ENCODE measurements around the gene PDE5A. TPM values are rescaled to one million over a fixed set of nuclear protein-coding genes. Genes with fewer than 3 reads are reported as not detected.
"Not testable (repeated sequence)": the region's sequence is repeated elsewhere in the genome, so short reads cannot be mapped to it uniquely, and the experiment has no call there.

The PDE5A gene
- total and polyA plus RNA-seq, 2 experiments from 2014 or later = 8.0 to 13.8 TPM

- no peak for DNase-seq
- Histone ChIP-seq H3K36me3 (ENCODE audit: low read depth) (no peaks in the 10 kb centered on the region), H4K20me1 (ENCODE audit: insufficient read depth) (no peaks in the 10 kb centered on the region), H3K79me2 (ENCODE audit: insufficient read depth) (no peaks in the 10 kb centered on the region), H3F3A (ENCODE audit: insufficient read depth) (no peaks in the 10 kb centered on the region), H3K4me1 (ENCODE audit: insufficient read depth) (peaks cover 15% of the 10 kb centered on the region), H3K9me3 (ENCODE audit: low read depth) (no peaks in the 10 kb centered on the region), H3K9me2 (ENCODE audit: insufficient read depth) (no peaks in the 10 kb centered on the region), H3K4me3 (no peak overlapping the region), H3K27ac (no peak overlapping the region), H3K9ac (no peak overlapping the region), H2AFZ (peak overlapping the region; percentile 55; the same call in 1 of the 2 replicates), H3K4me2 (ENCODE audit: unreplicated experiment) (no peak overlapping the region), H3K27me3 (replicated peaks; ENCODE audit: insufficient read depth) (no peaks in the 10 kb centered on the region)
- in situ Hi-C loops (cut with MboI) = no loop called here
- 52 to 63% methylated on average over 3 of the region's 3 CpGs for WGBS, 2 experiments (ENCODE audit: low coverage in 1 of 2, low lambda C conversion rate in 2 of 2, missing lambda C conversion rate in 2 of 2)
- TF ChIP-seq EZH2 (IDR thresholded peaks at IDR 0.05; ENCODE audit: insufficient read depth, poor library complexity, severe bottlenecking) = no peak
- no peak for TF ChIP-seq EZH2phosphoT487 (IDR thresholded peaks at IDR 0.05; ENCODE audit: insufficient read depth, low read depth)
Observed at GRCh38 chr4:119664168-119664907, 35.7 kb upstream of the PDE5A start.

GRCh38 chr4:119663160-119663788 is 34.7 kb upstream of the PDE5A start:
- 16 to 35% methylated on average over 1 of the region's 1 CpG for WGBS, 2 experiments (ENCODE audit: low coverage in 1 of 2, low lambda C conversion rate in 2 of 2, missing lambda C conversion rate in 2 of 2)
- Histone ChIP-seq H3K4me1 (ENCODE audit: insufficient read depth) (peaks cover 17% of the 10 kb centered on the region), H3K9ac (no peak overlapping the region), H2AFZ (peak overlapping the region; percentile 55), H3F3A (ENCODE audit: insufficient read depth) (no peaks in the 10 kb centered on the region), H3K4me2 (ENCODE audit: unreplicated experiment) (peak overlapping the region; percentile 16), H4K20me1 (ENCODE audit: insufficient read depth) (no peaks in the 10 kb centered on the region), H3K4me3 (peak overlapping the region; percentile 20; the same call in 1 of the 2 replicates), H3K9me3 (ENCODE audit: low read depth) (no peaks in the 10 kb centered on the region), H3K27me3 (replicated peaks; ENCODE audit: insufficient read depth) (no peaks in the 10 kb centered on the region), H3K36me3 (ENCODE audit: low read depth) (no peaks in the 10 kb centered on the region), H3K27ac (no peak overlapping the region), H3K79me2 (ENCODE audit: insufficient read depth) (no peaks in the 10 kb centered on the region), H3K9me2 (ENCODE audit: insufficient read depth) (no peaks in the 10 kb centered on the region)
- no peak for DNase-seq
- in situ Hi-C loops (cut with MboI) = no loop called here
- no peak for TF ChIP-seq EZH2 (IDR thresholded peaks at IDR 0.05; ENCODE audit: insufficient read depth, poor library complexity, severe bottlenecking)
- no peak for TF ChIP-seq EZH2phosphoT487 (IDR thresholded peaks at IDR 0.05; ENCODE audit: insufficient read depth, low read depth)

- WGBS, 2 experiments (ENCODE audit: low coverage in 1 of 2, low lambda C conversion rate in 2 of 2, missing lambda C conversion rate in 2 of 2) = 45 to 48% methylated on average over 2 of the region's 2 CpGs
- H3K4me2 ChIP-seq (ENCODE audit: unreplicated experiment); H4K20me1 ChIP-seq (ENCODE audit: insufficient read depth); DNase-seq; H3K9me2 ChIP-seq (ENCODE audit: insufficient read depth); in situ Hi-C loops (cut with MboI); H3K27me3 ChIP-seq (replicated peaks; ENCODE audit: insufficient read depth); H3K27ac ChIP-seq; H3K9ac ChIP-seq; H3K79me2 ChIP-seq (ENCODE audit: insufficient read depth); H3K9me3 ChIP-seq (ENCODE audit: low read depth); H2AFZ ChIP-seq; H3K4me3 ChIP-seq; H3F3A ChIP-seq (ENCODE audit: insufficient read depth); H3K36me3 ChIP-seq (ENCODE audit: low read depth): not testable (repeated sequence)
- H3K4me1 ChIP-seq (ENCODE audit: insufficient read depth) = peaks cover 19% of the 10 kb centered on the region
Observed at GRCh38 chr4:119662612-119663011, 34.0 kb upstream of the PDE5A start.

- H3K4me2 ChIP-seq (ENCODE audit: unreplicated experiment) = no peak overlapping the region
- no peak overlapping the region for H2AFZ ChIP-seq
- H3K9ac ChIP-seq = no peak overlapping the region
- H3K79me2 ChIP-seq (ENCODE audit: insufficient read depth) = no peaks in the 10 kb centered on the region
- H3K36me3 ChIP-seq (ENCODE audit: low read depth) = no peaks in the 10 kb centered on the region
- no peak for TF ChIP-seq EZH2 (IDR thresholded peaks at IDR 0.05; ENCODE audit: insufficient read depth, poor library complexity, severe bottlenecking)
- TF ChIP-seq EZH2phosphoT487 (IDR thresholded peaks at IDR 0.05; ENCODE audit: insufficient read depth, low read depth) = no peak
- H3K27me3 ChIP-seq (replicated peaks; ENCODE audit: insufficient read depth) = no peaks in the 10 kb centered on the region
- WGBS, 2 experiments (ENCODE audit: low coverage in 1 of 2, low lambda C conversion rate in 2 of 2, missing lambda C conversion rate in 2 of 2) = 16 to 17% methylated on average over 1 of the region's 1 CpG
- DNase-seq = no peak
- H3K27ac ChIP-seq = no peak overlapping the region
- no peaks in the 10 kb centered on the region for H3K9me2 ChIP-seq (ENCODE audit: insufficient read depth)
- peaks cover 14% of the 10 kb centered on the region for H3F3A ChIP-seq (ENCODE audit: insufficient read depth)
- no peaks in the 10 kb centered on the region for H4K20me1 ChIP-seq (ENCODE audit: insufficient read depth)
- H3K4me1 ChIP-seq (ENCODE audit: insufficient read depth) = peaks cover 19% of the 10 kb centered on the region
- no peaks in the 10 kb centered on the region for H3K9me3 ChIP-seq (ENCODE audit: low read depth)
- no peak overlapping the region for H3K4me3 ChIP-seq
- in situ Hi-C loops (cut with MboI) = no loop called here
Observed at GRCh38 chr4:119661231-119661630, 32.6 kb upstream of the PDE5A start.

All from GM23248 (cell line).